Measurements from ENCODE around the gene KRTAP5-2. TPM values are rescaled to one million over a fixed set of nuclear protein-coding genes. Genes with fewer than 3 reads are reported as not detected.

KRTAP5-2 gene
- total RNA-seq, 1 donor from 2014 or later: not detected

GRCh38 chr11:1556278-1556902, 41.7 kb downstream of the KRTAP5-2 start:
- peaks cover 26% of the 10 kb centered on the region for H3K4me1 ChIP-seq
- no peak for TF ChIP-seq CTCF (IDR thresholded peaks at IDR 0.05)
- no peaks in the 10 kb centered on the region for H3K36me3 ChIP-seq
- H3K9me3 ChIP-seq: no peaks in the 10 kb centered on the region
- no peak overlapping the region for H3K27ac ChIP-seq
- no peak for ATAC-seq
- DNase-seq: peak; percentile 58
- peaks cover 9% of the 10 kb centered on the region for H3K27me3 ChIP-seq
- intact Hi-C loops (cut with DNase I): no loop called here
- H3K4me3 ChIP-seq: no peak overlapping the region

GRCh38 chr11:1555713-1556153, 42.4 kb downstream of the KRTAP5-2 start:
- H3K27me3 ChIP-seq: peaks cover 9% of the 10 kb centered on the region
- no peaks in the 10 kb centered on the region for H3K9me3 ChIP-seq
- no peak for DNase-seq
- no peak overlapping the region for H3K27ac ChIP-seq
- peaks cover 26% of the 10 kb centered on the region for H3K4me1 ChIP-seq
- TF ChIP-seq CTCF (IDR thresholded peaks at IDR 0.05): no peak
- intact Hi-C loops (cut with DNase I): no loop called here
- ATAC-seq: no peak
- no peak overlapping the region for H3K4me3 ChIP-seq
- H3K36me3 ChIP-seq: no peaks in the 10 kb centered on the region

GRCh38 chr11:1554981-1555712, 42.9 kb downstream of the KRTAP5-2 start:
- peaks cover 26% of the 10 kb centered on the region for H3K4me1 ChIP-seq
- no peak overlapping the region for H3K27ac ChIP-seq
- intact Hi-C loops (cut with DNase I): no loop called here
- DNase-seq (peak; percentile 59), ATAC-seq (no peak)
- TF ChIP-seq CTCF (IDR thresholded peaks at IDR 0.05): no peak
- no peak overlapping the region for H3K4me3 ChIP-seq
- peaks cover 9% of the 10 kb centered on the region for H3K27me3 ChIP-seq
- no peaks in the 10 kb centered on the region for H3K9me3 ChIP-seq
- H3K36me3 ChIP-seq: no peaks in the 10 kb centered on the region

- ATAC-seq: peak; percentile 90
These were observed 44.1 kb downstream of the KRTAP5-2 start for GRCh38 chr11:1553808-1554594.

More at GRCh38 chr11:1553808-1554594, 44.1 kb downstream of the KRTAP5-2 start:
- TF ChIP-seq CTCF (IDR thresholded peaks at IDR 0.05): peak; percentile 9
- H3K27me3 ChIP-seq: peaks cover 9% of the 10 kb centered on the region
- H3K36me3 ChIP-seq: no peaks in the 10 kb centered on the region
- H3K4me1 ChIP-seq: peaks cover 16% of the 10 kb centered on the region
- no peaks in the 10 kb centered on the region for H3K9me3 ChIP-seq
- no peak overlapping the region for H3K27ac ChIP-seq
- H3K4me3 ChIP-seq: no peak overlapping the region
- intact Hi-C loops (cut with DNase I): no loop called here
- peak; percentile 90 for DNase-seq

Measured in upper lobe of right lung (tissue), 1 donor.